Measurements from ENCODE around the gene MTPN. TPM values are rescaled to one million over a fixed set of nuclear protein-coding genes. Genes with fewer than 3 reads are reported as not detected.

Gene MTPN
- total RNA-seq, 1 donor from 2014 or later: 142 TPM

DNA sequence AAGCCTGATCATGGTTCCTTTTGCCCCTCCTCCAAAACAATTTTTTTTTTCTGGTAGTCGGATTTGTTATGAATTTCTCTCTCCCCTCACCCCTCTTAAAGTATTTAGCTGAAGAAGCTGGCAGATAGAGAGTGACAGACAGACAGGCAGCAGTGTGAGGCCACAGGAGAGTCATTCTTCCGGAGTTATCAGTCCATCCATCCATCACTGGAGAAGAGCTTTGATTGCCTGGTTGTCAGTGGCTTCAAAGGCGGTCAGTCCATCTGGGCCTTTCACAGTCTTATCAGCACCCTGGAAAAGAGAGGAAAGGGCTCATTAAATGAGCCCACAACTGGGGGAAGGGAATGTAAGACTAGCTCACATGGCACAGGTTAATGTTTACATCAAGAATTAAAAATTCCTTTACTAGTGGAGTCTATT is 47.4 kb downstream of the MTPN start:
- Mint-ChIP-seq H3K4me1 (ENCODE audit: low read depth) (peaks cover 33% of the 10 kb centered on the region), H3K27me3 (ENCODE audit: low read depth) (no peaks in the 10 kb centered on the region), H3K27ac (ENCODE audit: unreplicated experiment) (no peak overlapping the region), H3K4me3 (ENCODE audit: unreplicated experiment) (no peak overlapping the region), H3K36me3 (ENCODE audit: low read depth) (peaks cover 6% of the 10 kb centered on the region), H3K9me3 (ENCODE audit: low read depth) (no peaks in the 10 kb centered on the region)
- DNase-seq (ENCODE audit: low spot score): no peak
- TF ChIP-seq, protein P1, sequence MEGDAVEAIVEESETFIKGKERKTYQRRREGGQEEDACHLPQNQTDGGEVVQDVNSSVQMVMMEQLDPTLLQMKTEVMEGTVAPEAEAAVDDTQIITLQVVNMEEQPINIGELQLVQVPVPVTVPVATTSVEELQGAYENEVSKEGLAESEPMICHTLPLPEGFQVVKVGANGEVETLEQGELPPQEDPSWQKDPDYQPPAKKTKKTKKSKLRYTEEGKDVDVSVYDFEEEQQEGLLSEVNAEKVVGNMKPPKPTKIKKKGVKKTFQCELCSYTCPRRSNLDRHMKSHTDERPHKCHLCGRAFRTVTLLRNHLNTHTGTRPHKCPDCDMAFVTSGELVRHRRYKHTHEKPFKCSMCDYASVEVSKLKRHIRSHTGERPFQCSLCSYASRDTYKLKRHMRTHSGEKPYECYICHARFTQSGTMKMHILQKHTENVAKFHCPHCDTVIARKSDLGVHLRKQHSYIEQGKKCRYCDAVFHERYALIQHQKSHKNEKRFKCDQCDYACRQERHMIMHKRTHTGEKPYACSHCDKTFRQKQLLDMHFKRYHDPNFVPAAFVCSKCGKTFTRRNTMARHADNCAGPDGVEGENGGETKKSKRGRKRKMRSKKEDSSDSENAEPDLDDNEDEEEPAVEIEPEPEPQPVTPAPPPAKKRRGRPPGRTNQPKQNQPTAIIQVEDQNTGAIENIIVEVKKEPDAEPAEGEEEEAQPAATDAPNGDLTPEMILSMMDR (IDR thresholded peaks at IDR 0.05): no peak

DNA sequence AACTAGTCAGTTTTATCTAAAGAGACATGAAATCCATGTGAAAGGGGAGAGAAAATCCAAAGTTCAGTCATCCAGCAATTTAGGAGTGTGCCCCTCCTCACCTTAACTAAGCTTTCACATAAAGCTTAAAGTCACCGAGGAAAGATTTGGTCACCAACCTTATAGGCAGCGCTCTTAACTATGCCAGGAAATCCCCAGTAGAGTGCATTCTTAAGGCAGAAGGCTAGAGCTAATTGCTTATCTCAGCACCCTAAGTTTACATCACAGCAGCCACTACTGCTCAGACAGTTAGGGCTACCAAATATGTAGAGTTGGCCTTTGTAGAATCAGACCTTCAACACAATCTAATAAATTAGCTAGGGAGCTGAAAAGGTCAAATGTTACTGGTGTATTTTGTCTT is 47.9 kb downstream of the MTPN start:
- no peak for DNase-seq (ENCODE audit: low spot score)
- peaks cover 32% of the 10 kb centered on the region for H3K4me1 Mint-ChIP-seq (ENCODE audit: low read depth)
- no peaks in the 10 kb centered on the region for H3K9me3 Mint-ChIP-seq (ENCODE audit: low read depth)
- TF ChIP-seq, protein P1 (IDR thresholded peaks at IDR 0.05): no peak
- no peak overlapping the region for H3K4me3 Mint-ChIP-seq (ENCODE audit: unreplicated experiment)
- no peaks in the 10 kb centered on the region for H3K27me3 Mint-ChIP-seq (ENCODE audit: low read depth)
- peaks cover 6% of the 10 kb centered on the region for H3K36me3 Mint-ChIP-seq (ENCODE audit: low read depth)
- no peak overlapping the region for H3K27ac Mint-ChIP-seq (ENCODE audit: unreplicated experiment)

DNA sequence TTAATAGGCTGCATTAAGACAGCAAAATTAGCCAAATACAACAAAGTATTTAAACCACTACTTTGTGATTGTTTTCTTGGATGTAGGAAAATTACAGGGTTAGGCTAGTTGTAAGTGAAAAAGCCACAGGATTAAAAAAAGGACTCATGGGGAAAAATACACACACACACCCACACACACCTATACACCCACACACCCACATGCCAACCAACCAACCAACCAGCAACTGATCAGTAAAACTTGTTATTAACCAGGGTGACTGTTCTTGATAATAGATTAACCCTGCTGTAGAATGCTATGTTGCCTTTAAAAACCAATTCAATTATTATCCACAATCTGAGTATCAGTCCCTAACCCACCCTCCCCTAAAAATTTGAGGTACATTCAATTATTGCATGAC is 49.0 kb downstream of the MTPN start:
- peaks cover 31% of the 10 kb centered on the region for H3K4me1 Mint-ChIP-seq (ENCODE audit: low read depth)
- TF ChIP-seq, protein P1 (IDR thresholded peaks at IDR 0.05): no peak

DNA sequence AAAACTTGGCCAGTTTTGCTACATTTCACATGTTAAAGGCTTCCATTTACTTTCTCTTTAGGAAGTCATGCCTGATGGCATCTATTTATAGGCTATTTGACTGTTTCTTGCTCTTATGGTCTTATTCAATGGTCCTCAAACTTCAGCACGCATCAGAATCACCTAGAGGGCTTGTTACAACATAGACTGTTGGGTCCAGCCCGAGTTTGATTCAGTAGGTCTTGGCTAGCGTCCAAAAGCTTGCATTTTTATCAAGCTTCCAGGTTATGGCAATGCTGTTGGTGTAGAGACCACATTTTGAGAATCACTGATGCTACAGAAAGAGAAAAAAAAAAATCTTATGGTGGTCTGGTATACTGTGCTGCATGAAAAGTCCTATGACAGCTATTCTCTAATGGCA is 51.9 kb downstream of the MTPN start:
- Mint-ChIP-seq H3K27ac (ENCODE audit: unreplicated experiment) (no peak overlapping the region), H3K9me3 (ENCODE audit: low read depth) (no peaks in the 10 kb centered on the region), H3K27me3 (ENCODE audit: low read depth) (no peaks in the 10 kb centered on the region), H3K36me3 (ENCODE audit: low read depth) (peaks cover 9% of the 10 kb centered on the region), H3K4me1 (ENCODE audit: low read depth) (peaks cover 16% of the 10 kb centered on the region), H3K4me3 (ENCODE audit: unreplicated experiment) (no peak overlapping the region)
- TF ChIP-seq, protein P1 (IDR thresholded peaks at IDR 0.05): no peak
- no peak for DNase-seq (ENCODE audit: low spot score)

More for the DNA sequence above, 49.0 kb downstream of the MTPN start:
- no peaks in the 10 kb centered on the region for H3K27me3 Mint-ChIP-seq (ENCODE audit: low read depth)
- H3K4me3 Mint-ChIP-seq (ENCODE audit: unreplicated experiment): no peak overlapping the region
- no peak overlapping the region for H3K27ac Mint-ChIP-seq (ENCODE audit: unreplicated experiment)
- H3K9me3 Mint-ChIP-seq (ENCODE audit: low read depth): no peaks in the 10 kb centered on the region
- DNase-seq (ENCODE audit: low spot score): no peak
- H3K36me3 Mint-ChIP-seq (ENCODE audit: low read depth): peaks cover 6% of the 10 kb centered on the region

DNA sequence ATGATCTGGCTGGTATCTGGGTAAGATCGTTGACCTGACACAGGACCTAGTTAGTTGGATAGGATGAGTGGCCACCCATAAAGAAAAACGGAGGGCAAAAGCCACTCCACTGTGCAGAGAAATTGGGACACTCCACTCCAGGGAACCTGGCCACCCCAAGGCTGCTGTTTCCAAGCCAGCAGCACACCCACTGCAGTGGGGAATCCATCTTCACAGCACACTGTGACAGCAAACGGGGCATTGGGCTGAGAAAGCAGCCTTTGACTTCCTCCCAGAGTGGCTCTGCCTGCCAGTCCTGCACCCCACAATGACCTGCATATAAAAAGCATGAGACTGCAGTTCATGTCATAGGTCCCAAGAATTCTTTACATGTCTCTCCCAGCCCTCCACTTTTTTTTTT is 52.9 kb downstream of the MTPN start:
- H3K4me1 Mint-ChIP-seq (ENCODE audit: low read depth): peaks cover 9% of the 10 kb centered on the region
- peak overlapping the region; percentile 54 for H3K27ac Mint-ChIP-seq (ENCODE audit: unreplicated experiment)
- no peaks in the 10 kb centered on the region for H3K9me3 Mint-ChIP-seq (ENCODE audit: low read depth)
- H3K27me3 Mint-ChIP-seq (ENCODE audit: low read depth): no peaks in the 10 kb centered on the region
- H3K4me3 Mint-ChIP-seq (ENCODE audit: unreplicated experiment): no peak overlapping the region
- TF ChIP-seq, protein P1 (IDR thresholded peaks at IDR 0.05): no peak
- DNase-seq (ENCODE audit: low spot score): no peak
- H3K36me3 Mint-ChIP-seq (ENCODE audit: low read depth): peaks cover 6% of the 10 kb centered on the region

Data from chondrocyte (in vitro differentiated cells).